Activated CD8-positive, alpha-beta memory T cell treated with anti-CD3 and anti-CD28 coated beads for 48 hours (primary cell): ENCODE measurements around the gene TUBGCP5.

ENCODE experiments used
- DNase-seq, 3 experiments: peaks; one replicate each; pipeline ENCODE4 v3.0.0-alpha.2; 2020; ENCODE audit warnings: low read depth in 2 of 3, low spot score in 2 of 3

The TUBGCP5 gene

DNA sequence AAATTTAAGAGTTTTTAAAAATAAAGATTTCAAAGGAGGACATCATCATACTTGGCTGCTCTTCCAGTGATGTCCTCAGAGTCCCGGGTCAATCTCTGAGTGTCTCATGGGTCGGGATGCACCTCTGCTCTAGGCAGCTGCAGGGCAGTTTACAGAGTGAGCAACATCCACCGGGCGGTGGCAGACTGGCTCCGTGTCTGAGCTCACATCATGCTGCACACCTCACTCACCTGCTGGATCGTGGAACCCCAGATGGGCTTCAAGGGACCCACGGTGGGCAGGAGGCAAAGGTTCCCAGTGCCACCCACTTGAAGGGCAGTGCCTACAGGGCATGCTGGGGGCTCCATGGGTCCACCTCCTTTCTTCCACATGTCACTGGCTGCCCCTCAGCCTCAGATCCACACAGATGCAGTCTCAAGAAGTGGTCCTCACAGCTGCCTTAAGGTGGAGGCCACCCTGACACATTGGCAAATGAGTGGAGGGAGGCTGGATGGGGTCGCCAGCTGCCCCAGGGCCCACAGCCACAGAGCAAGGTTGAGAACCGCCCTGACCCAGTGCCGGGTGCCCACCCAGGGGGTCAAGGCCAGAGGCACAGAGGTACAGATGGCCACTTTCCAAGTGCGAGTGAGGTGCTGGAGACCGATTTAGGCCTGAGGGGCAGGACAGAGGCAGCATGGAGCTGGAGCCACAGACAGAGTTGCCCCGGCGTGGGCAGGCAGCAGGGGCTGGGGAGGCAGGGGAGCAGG lies 84.4 kb downstream of the TUBGCP5 start:
- no peak for DNase-seq

DNA sequence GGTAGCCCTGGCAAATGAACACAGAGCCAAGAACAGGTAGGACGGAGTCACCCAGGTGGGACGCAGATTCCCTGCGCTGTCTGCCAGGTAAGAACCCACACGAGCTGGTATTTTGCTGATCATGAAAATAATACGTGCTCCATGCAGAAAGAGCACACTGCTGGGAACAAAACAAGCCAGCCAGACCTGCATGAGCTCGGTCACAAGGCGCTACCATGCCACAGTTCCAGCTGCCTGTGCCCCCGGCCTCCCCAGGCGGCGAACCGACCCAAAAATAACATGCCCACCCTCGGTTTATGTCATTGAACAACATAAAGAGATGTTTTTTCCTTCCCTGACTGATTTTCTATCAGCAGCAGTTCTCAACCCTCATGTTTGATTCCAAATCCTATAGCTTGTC lies 85.0 kb downstream of the TUBGCP5 start:
- DNase-seq, result no peak

DNA sequence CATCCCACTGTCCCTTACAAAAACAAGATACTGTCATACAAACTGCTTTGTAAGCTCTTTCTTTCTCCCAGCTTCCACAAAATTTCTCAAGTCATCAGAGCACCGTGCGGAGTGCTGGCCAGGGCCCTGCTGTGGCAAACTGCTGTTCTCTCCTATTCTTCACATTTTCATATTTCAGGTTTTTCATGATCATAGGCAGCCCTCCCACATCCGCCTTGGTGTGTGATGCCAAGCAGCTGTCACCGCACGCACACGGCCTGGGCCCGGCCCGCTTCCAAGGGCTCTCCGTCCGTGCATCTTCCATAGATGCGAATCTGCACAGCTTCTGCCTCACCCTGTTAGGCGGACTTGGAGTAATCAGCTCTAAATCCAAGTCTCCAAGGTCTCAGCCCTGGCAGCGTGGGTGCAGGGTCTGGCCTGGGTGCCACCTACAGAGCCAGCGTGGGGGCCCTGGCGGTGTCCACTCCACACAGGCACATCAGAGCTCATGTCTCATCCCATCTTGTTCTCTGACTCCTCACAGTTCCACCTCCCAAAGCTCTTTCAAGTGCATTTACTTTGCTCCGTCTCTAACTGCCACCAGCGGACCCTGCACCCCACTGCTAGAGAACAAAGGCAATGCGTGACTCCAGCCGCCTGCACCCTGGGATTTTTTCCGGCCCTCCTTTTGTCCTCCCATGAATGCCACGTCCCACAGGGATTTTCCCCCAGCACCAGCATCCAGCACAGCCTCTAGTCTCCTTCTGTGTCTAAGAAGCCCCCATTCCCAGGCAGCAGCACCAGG lies 86.4 kb downstream of the TUBGCP5 start:
- no peak for DNase-seq

DNA sequence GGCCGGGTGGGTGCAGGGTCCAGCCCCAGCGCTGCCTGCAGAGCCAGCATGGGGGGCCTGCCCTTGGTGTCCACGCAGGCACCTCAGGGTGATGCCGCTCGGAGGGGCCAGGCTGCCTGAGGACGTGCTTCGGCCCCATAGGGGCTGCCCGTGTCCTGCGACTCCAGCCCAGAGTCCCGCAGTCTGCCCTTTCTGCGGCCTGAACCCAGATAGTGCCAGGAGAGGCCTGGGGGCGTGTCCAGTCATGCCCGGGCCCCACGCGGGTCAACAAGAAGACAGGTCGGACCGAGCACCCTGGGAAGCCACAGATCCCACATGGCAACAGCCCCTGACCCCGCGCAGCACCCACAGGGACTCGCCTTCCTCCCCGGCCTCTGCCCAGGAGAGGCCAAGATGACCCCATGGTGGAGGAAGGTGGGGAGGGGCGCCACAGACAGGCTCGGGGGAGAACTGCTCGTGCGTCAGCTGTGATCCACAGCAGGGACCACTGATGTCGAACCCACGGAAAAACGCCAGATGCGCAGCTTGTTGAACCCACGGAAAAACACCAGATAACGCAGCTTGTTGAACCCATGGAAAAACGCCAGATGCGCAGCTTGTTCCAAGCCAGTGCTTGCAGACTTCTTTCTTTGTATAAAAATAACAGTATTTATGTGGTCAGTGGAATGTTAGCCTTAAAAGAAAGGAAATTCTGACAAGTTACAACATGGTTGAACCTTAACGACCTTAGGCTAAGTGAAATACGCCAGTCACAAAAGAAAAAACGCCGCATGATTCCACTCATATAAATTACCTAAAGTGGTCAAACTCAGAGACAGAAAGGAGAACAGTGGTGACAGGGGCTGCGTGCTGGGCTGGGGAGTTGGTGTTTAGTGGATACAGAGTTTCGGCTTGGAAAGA lies 87.7 kb downstream of the TUBGCP5 start:
- no peak for DNase-seq

DNA sequence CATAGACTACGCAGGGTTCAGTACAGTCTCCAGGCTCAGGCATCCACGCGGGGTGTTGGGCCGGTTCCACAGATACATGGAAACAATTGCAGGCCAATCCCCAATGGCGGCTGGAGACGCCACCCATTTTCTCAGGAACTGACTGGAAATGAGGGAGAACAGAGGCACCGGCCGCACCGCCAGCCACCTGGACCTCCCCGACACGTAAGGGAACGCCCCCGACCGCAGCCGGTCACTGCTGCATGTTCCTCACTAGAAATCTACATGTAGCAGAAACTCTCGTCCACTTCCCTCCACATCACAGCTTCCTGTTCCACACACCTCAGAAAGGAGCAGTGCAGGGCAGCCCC lies 88.4 kb downstream of the TUBGCP5 start:
- no peak for DNase-seq

DNA sequence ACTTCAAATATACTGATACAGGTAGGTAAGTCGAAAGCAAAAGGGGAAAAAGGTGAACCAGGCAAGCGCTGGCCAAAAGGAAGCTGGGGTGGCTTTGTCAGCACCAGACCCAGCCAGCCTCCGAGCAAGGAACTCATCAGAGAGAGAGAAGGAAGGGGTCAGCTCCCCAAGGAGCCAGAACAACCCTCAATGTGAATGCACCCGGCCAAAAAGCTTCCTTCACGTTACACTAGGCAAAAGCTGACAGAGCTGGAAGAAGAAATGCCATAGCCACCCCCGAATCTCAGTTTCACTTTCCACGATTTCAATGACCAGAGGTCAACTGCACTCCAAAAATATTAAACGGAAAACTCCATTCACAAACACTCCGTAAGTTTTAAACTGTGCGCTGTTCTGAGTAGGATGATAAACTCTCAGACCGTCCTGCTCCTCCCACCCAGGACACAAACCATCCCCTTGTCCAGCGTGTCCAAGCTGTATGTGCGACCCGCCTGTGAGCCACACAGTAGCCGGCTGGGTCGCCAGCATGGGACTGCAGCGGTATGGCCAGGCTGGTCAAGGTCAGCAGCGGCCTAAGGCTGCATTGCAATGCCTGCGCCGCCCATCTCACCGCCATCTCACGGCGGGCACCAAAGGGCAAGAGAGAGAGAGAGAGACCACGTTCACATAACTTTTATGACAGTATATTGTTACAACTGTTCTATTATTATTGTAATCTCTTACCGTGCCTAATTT lies 88.9 kb downstream of the TUBGCP5 start:
- DNase-seq, result no peak
